ENCODE data around the gene CDK6.

Gene CDK6

GRCh38 chr7:92729172-92729571 is 107.2 kb downstream of the CDK6 start:
- Histone ChIP-seq H3F3A (ENCODE audit: insufficient read depth, low read length) (no peaks in the 10 kb centered on the region), H3K27ac (ENCODE audit: low read depth, low read length, poor library complexity, severe bottlenecking) (no peak overlapping the region), H3K9me3 (ENCODE audit: low read length) (no peaks in the 10 kb centered on the region), H3K4me2 (ENCODE audit: low read length) (no peak overlapping the region), H3K36me3 (ENCODE audit: insufficient read depth, low read length) (peaks cover 14% of the 10 kb centered on the region), H3K9ac (ENCODE audit: low read length) (no peak overlapping the region), H3K27me3 (ENCODE audit: insufficient read depth, low read length) (no peaks in the 10 kb centered on the region), H2AFZ (ENCODE audit: low read length) (no peak overlapping the region), H3K9me2 (ENCODE audit: low read depth, low read length) (no peaks in the 10 kb centered on the region), H4K20me1 (ENCODE audit: insufficient read depth, low read length) (no peaks in the 10 kb centered on the region), H3K4me3 (ENCODE audit: low read depth, low read length, poor library complexity, severe bottlenecking) (no peak overlapping the region), H3K4me1 (ENCODE audit: insufficient read depth, low read length, severe bottlenecking) (peaks cover 17% of the 10 kb centered on the region), H3K79me2 (ENCODE audit: insufficient read depth, low read length) (no peaks in the 10 kb centered on the region)
- TF ChIP-seq EZH2 (IDR thresholded peaks at IDR 0.05; ENCODE audit: borderline replicate concordance, low read length) (no peak), CTCF (IDR thresholded peaks at IDR 0.05; ENCODE audit: low read length) (no peak)

GRCh38 chr7:92727755-92728154 is 108.6 kb downstream of the CDK6 start:
- H3K4me2 ChIP-seq (ENCODE audit: low read length): no peak overlapping the region
- no peaks in the 10 kb centered on the region for H3F3A ChIP-seq (ENCODE audit: insufficient read depth, low read length)
- no peak overlapping the region for H3K9ac ChIP-seq (ENCODE audit: low read length)
- no peak for TF ChIP-seq CTCF (IDR thresholded peaks at IDR 0.05; ENCODE audit: low read length)
- no peak for TF ChIP-seq EZH2 (IDR thresholded peaks at IDR 0.05; ENCODE audit: borderline replicate concordance, low read length)
- H3K27me3 ChIP-seq (ENCODE audit: insufficient read depth, low read length): no peaks in the 10 kb centered on the region
- no peak overlapping the region for H3K27ac ChIP-seq (ENCODE audit: low read depth, low read length, poor library complexity, severe bottlenecking)
- H4K20me1 ChIP-seq (ENCODE audit: insufficient read depth, low read length): no peaks in the 10 kb centered on the region
- H3K79me2 ChIP-seq (ENCODE audit: insufficient read depth, low read length): no peaks in the 10 kb centered on the region
- H2AFZ ChIP-seq (ENCODE audit: low read length): no peak overlapping the region
- H3K4me1 ChIP-seq (ENCODE audit: insufficient read depth, low read length, severe bottlenecking): peaks cover 16% of the 10 kb centered on the region
- H3K36me3 ChIP-seq (ENCODE audit: insufficient read depth, low read length): peaks cover 24% of the 10 kb centered on the region
- H3K4me3 ChIP-seq (ENCODE audit: low read depth, low read length, poor library complexity, severe bottlenecking): no peak overlapping the region
- H3K9me3 ChIP-seq (ENCODE audit: low read length): no peaks in the 10 kb centered on the region
- H3K9me2 ChIP-seq (ENCODE audit: low read depth, low read length): no peaks in the 10 kb centered on the region

GRCh38 chr7:92725161-92725925 is 111.0 kb downstream of the CDK6 start:
- H3K4me1 ChIP-seq (ENCODE audit: insufficient read depth, low read length, severe bottlenecking): peaks cover 12% of the 10 kb centered on the region
- no peak overlapping the region for H3K27ac ChIP-seq (ENCODE audit: low read depth, low read length, poor library complexity, severe bottlenecking)
- H3K36me3 ChIP-seq (ENCODE audit: insufficient read depth, low read length): peaks cover 30% of the 10 kb centered on the region
- no peaks in the 10 kb centered on the region for H4K20me1 ChIP-seq (ENCODE audit: insufficient read depth, low read length)
- no peak overlapping the region for H3K9ac ChIP-seq (ENCODE audit: low read length)
- H3K4me2 ChIP-seq (ENCODE audit: low read length): no peak overlapping the region
- no peak overlapping the region for H3K4me3 ChIP-seq (ENCODE audit: low read depth, low read length, poor library complexity, severe bottlenecking)
- no peaks in the 10 kb centered on the region for H3K9me2 ChIP-seq (ENCODE audit: low read depth, low read length)
- H2AFZ ChIP-seq (ENCODE audit: low read length): no peak overlapping the region
- TF ChIP-seq EZH2 (IDR thresholded peaks at IDR 0.05; ENCODE audit: borderline replicate concordance, low read length) (no peak), CTCF (IDR thresholded peaks at IDR 0.05; ENCODE audit: low read length) (no peak)
- H3K79me2 ChIP-seq (ENCODE audit: insufficient read depth, low read length): no peaks in the 10 kb centered on the region
- no peaks in the 10 kb centered on the region for H3K27me3 ChIP-seq (ENCODE audit: insufficient read depth, low read length)
- H3F3A ChIP-seq (ENCODE audit: insufficient read depth, low read length): no peaks in the 10 kb centered on the region
- H3K9me3 ChIP-seq (ENCODE audit: low read length): no peaks in the 10 kb centered on the region

Measured in OCI-LY1 (cell line).